C4-2B (cell line): Measurements from ENCODE around the gene YPEL4.

Experiments
- CTCF ChIP-seq: fragments of 450-650 bp; conservative IDR thresholded peaks from 2 replicates; pipeline ENCODE4 v1.5.1; 2017; ENCODE audit warnings: mild to moderate bottlenecking
- ZFX ChIP-seq: fragments of 450-650 bp; IDR thresholded peaks from 2 replicates; pipeline ENCODE4 v1.6.1; 2017

GRCh38 chr11:57624864-57625263, 24.8 kb downstream of the YPEL4 start:
- TF ChIP-seq CTCF (no peak), ZFX (no peak)
